NCI-H774 (cell line): Measurements from ENCODE around the gene RASA2.

ENCODE experiments used
- DNase-seq: peaks from one replicate; lab custom pipeline; 2025; lab: John Stamatoyannopoulos, UW

Gene RASA2

DNA sequence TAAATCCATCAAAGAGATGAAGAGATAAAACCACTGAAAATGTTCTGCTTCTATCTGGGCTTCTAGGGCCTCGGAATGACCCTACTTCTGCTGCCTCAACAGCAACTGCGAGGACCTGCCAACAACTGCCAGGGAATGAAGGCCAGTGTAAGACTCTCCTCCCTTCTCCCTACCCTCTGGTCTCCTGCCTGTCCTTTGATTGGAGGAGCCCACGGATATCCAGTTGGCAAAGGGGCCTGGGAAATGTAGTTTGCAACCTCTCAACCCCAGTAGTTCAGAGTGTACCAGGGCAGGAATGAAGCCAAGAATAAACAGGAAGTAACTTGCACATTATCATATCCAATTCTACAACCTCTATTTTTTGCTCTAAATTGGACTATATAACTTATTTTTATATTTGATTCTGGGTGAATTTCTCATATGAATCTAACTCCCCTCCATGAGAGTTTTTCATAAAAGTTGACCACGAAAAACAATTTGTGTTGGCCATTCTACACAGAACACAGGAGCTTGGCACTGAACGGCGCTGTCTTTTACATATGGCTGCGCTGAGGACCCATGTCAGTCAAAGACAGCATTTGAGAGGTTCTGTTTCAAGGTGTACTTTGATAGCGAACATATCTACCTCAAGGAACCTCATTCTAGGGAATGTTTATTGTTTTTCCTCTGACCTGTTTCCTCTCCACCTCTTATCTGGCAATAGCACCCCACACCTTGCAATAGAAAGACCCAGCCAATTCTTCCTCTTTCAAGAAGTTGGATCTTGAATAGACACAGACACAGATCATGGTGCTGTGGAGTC is 160.1 kb downstream of the RASA2 start:
- DNase-seq: peak; percentile 16

DNA sequence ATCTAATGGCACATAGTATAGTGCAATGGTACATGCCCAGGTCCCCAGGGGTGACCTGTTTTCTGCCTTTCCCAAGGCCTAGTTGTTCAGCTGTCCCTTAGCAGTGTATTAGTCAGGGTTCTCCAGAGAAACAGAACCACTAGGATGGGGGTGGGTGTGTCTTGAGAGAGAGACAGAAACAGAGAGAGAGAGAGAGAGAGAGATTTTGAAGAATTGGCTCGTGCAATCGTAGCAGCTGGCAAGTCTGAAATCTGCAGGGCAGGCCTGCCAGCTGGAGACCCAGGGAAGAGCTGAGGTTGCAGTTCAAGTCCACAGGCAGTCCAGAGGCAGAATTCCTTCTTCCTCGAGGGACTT is 160.7 kb downstream of the RASA2 start:
- DNase-seq: no peak

DNA sequence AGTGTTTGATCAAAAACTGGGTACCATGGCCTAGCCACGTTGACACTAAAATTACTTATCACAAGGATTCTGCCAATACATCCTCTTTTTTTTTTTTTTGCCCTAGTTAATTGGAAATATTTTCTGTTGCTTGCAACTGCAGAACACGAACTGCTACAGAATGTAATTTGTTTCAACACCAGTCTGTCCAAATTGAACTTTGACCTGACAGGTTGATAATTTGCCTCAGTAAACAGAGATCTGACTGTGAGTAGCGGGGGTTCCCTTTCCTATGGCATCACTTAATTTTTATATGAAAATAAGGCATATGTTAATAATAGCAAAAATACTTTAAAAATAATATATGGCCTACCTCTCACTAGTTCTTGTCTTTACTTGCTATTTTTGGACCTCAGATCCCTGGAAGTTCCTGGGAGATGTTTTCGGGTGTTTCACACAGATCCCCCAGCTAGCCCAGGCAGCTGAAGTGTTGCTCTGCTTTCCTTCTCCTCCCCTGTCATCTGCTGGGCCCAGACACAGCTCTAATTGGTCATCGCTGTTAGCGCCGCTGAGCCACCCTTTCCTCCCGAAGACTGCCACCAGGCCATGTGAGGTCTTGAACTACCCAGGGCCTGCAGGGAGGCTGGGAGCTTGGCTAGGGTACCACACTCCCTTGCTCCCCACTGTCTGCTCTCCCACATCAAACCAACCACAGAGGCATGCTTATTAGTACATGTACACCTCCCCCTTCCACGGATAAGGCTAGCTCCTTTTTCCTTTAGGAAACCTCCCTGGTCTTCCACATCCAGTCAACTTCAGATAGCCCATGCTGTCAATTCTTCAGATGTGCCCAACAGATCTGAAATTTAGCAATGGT is 161.5 kb downstream of the RASA2 start:
- DNase-seq: no peak

DNA sequence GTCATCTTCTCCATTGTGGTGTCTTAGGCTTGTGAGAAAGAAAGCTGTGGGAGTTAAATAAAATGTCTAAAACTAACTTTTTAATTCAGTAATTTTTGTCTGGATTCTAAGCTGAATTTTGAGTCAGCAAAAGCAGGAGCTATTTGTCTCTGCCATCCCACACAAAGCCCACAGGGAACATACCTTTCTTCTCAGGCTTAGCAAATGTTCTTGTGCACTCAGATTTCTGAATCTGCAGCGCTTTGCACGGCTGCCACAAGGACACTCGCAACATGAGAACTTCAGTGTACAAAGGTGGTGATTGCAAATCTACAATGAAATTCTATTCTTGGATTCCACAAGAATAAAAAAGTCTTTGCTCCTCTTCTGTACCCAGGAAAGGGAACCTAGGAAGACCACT is 163.0 kb downstream of the RASA2 start:
- no peak for DNase-seq

DNA sequence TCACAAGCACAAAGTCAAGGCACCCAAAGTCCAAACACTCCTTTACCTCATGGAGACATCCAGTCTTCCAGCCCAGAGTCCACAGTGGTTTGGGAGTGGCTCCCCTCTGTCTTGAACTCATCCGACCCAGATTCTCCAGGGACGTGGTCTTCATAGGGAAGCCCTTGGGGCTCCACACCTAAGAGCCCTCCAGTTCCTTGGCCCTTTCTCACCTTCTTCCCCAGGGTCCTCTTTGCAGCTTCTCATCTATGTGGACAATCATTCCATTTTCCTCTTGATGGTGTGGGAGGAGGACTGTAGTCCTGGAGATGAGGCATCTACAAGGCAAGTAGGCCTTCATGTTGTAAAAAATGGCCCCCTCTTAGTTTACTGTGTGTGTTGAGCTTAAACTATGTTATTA is 164.0 kb downstream of the RASA2 start:
- DNase-seq: no peak

DNA sequence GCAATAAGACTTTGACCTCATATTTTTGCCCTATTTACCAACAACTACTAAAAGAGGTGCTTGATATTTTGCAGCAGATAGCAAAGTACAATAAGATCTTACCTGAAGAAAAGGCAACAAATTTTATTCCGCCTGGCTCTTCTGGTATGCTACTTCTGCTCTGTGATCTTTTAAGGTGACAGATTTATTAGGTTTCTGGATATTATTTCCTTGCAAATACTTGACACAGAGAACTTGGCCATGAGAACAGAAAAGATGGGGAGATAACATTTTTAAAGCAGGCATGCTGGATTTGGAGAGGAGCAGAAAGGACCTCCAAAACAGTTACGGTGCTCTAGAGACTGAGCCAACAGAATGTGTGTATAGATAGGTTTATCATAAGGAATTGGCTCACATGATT is 164.6 kb downstream of the RASA2 start:
- DNase-seq: no peak

DNA sequence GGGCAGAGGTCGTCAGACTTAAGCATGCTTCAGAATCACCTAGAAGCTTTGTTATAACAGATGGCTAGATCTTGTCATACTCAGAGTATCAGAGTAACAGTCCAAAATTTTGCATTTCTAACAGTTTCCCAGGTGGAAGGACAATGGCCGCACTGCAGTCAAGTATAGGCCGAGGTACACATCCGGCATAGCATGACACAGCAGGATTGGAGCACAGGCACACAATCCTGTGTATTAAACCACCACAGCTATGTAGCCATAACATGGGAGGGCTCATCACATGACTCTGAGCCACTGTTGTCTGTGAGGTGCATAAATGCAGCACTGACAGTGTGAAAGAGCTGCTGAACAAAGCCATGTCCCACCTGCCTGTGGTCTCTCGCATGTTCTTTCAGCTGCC is 165.5 kb downstream of the RASA2 start:
- no peak for DNase-seq

DNA sequence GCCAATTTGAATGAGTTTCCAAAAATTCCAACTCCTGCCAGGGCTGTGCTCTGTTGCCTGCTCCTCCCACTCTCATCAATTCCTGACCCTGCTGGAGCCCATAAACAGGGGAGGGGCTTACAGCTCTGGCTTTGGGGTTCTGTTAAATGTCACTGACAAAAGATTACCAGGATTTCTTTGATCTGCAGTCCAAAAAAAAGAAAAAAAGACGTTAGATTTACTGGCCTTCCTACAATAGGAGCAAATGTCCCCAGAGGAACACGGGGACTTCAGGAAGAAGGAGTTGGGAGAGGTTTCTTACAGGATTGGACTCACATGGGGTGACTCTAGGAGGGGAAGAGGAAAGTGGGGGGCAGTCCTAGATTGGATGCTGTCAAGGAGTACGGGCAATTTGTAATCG is 167.0 kb downstream of the RASA2 start:
- DNase-seq: no peak

DNA sequence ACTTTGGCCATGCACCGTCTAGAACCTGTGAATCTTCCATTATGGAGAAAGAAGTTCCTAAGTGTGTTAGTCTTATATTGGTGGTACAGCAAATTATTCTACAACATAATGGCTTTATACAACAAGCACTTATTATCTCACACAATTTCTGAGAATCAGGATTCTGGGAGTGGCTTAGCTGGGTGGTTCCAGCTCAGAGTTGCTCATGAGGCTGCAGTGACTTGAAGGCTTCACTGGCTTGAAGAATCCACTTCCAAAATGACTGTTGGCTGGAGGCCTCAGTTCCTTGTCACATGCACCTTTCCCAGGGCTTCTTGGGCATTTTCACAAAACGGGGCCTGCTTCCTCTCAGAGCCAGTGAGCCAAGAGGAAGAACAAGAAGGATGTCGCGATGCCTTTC is 169.0 kb downstream of the RASA2 start:
- no peak for DNase-seq

DNA sequence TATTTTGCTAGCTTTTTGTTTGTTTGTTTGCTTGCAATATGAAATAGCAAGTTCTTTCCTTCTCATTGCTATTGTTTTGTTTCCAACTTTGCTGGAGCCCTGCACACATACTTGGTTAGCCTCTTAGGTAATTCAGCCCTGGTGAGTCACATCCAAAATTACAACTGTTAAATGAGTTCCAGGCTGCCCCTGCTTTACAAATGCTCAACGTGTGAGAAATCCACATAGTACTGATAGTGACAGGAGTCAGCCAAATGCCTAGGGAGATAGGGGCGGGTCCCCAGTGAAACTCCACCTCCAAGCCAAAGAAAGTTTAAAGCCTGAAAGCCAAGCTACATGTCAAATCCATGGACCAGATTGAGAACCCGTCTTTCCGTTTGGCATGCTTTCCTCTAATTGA is 169.9 kb downstream of the RASA2 start:
- no peak for DNase-seq

DNA sequence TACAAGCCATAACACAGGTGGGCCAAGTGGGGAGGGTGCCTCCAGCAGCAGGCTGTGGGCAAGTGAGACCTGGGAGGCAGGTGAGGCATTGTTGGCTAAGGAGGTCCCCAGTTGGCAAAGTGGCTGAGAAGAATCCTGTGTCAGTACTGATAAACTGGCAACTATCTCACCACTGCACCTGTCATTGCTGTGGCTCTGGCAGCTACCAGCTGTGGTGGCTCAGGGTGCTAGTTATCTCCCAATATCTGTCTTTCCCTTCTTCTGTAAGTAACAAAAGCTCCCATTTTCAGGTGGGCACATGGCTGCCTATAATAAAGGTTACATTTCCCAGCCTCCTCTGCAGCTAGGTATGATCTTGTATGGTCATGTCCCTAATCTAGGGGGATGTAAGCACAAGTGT is 170.7 kb downstream of the RASA2 start:
- DNase-seq: no peak

DNA sequence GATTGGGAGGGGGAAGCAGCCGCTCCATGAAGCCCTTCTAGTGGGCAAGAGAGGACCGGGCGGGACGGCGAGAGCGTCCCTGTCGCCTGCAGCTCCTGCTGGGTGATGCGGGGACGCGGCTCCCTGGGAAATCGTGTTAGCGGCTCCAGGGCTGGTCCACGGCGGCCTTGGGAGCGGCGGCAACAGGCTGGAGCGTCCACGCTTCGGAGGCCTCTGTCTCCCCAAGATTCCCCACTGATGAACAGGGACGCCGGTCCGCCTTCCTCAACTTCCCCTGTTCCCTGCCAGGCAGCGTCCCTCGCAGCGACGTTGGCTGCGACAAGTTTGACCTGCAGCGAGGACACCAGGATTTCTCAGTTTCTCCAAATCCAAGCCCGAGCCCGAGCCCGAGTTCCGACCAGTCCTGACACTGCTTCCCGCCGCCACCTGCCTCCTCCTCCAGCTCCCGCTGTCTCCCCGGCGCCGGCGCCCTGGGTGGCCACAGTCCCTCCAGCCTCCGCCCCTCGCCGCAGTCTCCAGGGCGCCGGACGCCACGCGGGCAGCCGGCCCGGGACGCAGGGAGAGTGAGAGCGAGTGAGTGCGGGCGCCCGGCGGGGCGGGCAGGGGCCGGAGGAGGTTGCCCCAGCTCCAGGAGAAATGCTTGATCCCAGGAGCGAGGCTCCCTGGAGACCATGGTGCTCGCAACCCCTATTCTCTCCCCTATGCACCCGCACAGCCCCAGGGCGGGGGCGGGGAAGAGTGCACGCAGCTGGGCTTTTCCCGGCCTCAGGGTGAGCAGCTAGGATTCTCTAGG is 173.2 kb downstream of the RASA2 start:
- peak; percentile 37 for DNase-seq

DNA sequence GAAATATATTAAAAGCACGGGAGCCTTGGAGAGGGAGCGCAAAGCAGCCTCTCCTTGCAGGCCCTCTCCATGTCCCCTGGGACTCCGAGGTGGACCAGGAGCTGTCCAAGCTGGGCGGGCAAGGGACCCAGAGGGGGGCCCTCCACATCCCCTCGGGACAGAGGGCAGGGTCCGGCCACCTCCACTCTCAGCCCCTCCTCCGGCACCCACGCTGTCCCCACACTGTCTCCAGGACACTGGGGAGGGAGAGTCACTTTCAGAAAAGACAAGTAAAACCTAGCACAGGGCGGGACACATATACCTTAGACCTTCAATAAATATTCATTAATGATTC is 173.8 kb downstream of the RASA2 start:
- no peak for DNase-seq

DNA sequence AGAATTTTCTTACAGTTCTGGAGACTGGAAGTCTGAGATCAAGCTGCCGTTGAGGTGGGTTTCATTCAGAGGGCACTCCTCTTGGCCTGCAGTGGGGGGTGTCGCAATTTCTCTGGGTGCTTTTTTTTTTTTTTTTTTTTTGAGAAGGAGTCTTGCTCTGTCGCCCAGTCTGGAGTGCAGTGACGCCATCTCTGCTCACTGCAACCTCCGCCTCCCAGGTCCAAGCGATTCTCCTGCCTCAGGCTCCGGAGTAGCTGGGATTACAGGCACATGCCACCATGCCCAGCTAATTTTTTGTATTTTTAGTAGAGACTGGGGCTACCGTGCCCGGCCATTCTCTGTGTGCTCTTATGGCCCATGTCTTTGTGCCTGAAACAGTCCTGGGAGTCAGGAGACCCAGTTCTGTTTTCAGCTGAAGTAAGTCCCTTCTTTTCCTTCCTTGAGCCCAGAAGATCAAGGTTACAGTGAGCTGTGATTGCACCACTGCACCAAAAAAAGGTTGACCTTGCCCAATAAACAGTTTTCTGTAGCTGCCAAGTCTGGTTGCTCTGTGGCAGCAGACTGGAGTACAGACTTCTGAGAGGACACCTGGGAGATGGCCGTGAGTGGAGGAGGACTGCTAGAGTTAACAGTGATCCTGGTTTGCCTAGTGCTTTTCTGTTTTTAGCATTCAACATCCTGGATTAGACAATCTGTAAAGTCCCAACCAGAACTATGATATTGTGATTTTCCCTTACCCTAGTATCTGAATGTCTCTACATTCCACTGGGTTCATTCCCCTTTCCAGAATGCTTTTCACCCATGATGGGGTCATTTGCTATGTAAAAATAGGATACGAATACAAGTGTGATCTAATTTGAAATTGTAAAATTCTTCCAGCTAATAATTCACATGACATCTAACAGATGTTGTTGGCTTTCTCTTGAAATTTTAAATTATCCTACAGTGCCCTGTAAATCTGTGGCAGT is 174.7 kb downstream of the RASA2 start:
- no peak for DNase-seq

DNA sequence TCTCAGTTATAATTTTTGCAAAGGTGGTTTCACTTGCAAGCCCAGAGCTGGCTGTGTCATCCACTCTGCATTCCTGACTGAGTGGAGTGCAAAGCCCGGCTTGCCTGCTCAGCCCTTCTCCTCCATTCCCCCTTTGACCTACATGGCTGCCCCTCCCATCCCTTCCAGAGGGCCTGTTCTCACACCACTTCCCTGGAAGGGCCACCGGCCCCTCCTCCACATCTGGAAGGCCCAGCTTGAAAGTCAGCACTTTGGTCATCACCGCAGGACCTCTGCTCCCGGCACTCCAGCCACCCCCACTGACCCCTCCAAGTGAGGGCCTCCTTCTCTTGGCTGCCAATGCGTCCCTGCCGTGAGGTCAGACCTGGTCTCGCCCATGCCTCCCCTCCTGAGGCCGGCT is 177.2 kb downstream of the RASA2 start:
- DNase-seq: no peak
